K562 (cell line): ENCODE results near the gene KCNB1. TPM values are rescaled to one million over a fixed set of nuclear protein-coding genes. Genes with fewer than 3 reads are reported as not detected.

ENCODE experiments used
- CREM ChIP-seq: IDR thresholded peaks from 2 replicates; pipeline ENCODE4 v1.6.1; 2014; ENCODE audit warnings: antibody characterized with exemption, low read depth
- CTCFL ChIP-seq: IDR thresholded peaks from 2 replicates; pipeline ENCODE4 v1.6.1; 2011; ENCODE audit warnings: borderline replicate concordance, low read depth, mild to moderate bottlenecking, moderate library complexity, low read length; ENCODE audit not compliant: insufficient read depth, poor library complexity, severe bottlenecking
- E2F1 ChIP-seq: sonication (generic); formaldehyde crosslinking; IDR thresholded peaks from 2 replicates; pipeline ENCODE4 v1.8.1; 2023; ENCODE audit warnings: mild to moderate bottlenecking, missing genetic modification reagents, moderate library complexity
- HDGF ChIP-seq: fragments of 450-650 bp; IDR thresholded peaks from 2 replicates; pipeline ENCODE4 v1.6.1; 2016
- MAZ ChIP-seq, 2 experiments: fragments of 450-650 bp in 1 of 2; sonication (generic) in 1 of 2; formaldehyde crosslinking; IDR thresholded peaks in 1 of 2; conservative IDR thresholded peaks in 1 of 2; 2 replicates each; pipeline versions ENCODE4 v1.4.0 to v1.5.0; 2020; ENCODE audit warnings: mild to moderate bottlenecking in 1 of 2, missing genetic modification reagents in 1 of 2
- PHB2 ChIP-seq: fragments of 450-650 bp; IDR thresholded peaks from 2 replicates; pipeline ENCODE4 v1.6.1; 2017; ENCODE audit warnings: low read depth
- PPARD ChIP-seq: fragments of 250-450 bp; sonication (Bioruptor Pico); IDR thresholded peaks from 2 replicates; pipeline ENCODE4 v1.8.0; 2022; ENCODE audit warnings: inconsistent platforms, mild to moderate bottlenecking, moderate library complexity
- RBM14 ChIP-seq: fragments of 200-400 bp; formaldehyde crosslinking; IDR thresholded peaks from 2 replicates; pipeline ENCODE4 v1.6.1; 2018; ENCODE audit warnings: low read depth, mild to moderate bottlenecking, low read length, moderate library complexity, borderline replicate concordance; ENCODE audit not compliant: insufficient read depth
- SPI1 ChIP-seq: IDR thresholded peaks from 2 replicates; pipeline ENCODE4 v1.6.1; 2011; ENCODE audit warnings: low read depth, low read length, control low read depth, borderline replicate concordance
- TFE3 ChIP-seq: fragments of 450-650 bp; formaldehyde crosslinking; IDR thresholded peaks from 2 replicates; pipeline ENCODE4 v1.4.0; 2020; ENCODE audit warnings: mild to moderate bottlenecking, mixed read lengths
- THAP12 ChIP-seq: fragments of 250-450 bp; sonication (Bioruptor Pico); IDR thresholded peaks from 2 replicates; pipeline ENCODE4 v1.9.0; 2021; ENCODE audit warnings: mild to moderate bottlenecking, inconsistent platforms
- YY1 ChIP-seq, 3 experiments: IDR thresholded peaks; 2 replicates each; pipeline ENCODE4 v1.6.1; 2011; ENCODE audit warnings: low read length in 2 of 3, mild to moderate bottlenecking in 2 of 3, moderate library complexity in 2 of 3, borderline replicate concordance in 1 of 3, control low read depth in 1 of 3, low read depth in 1 of 3; ENCODE audit not compliant: insufficient read depth in 3 of 3, insufficient replicate concordance in 2 of 3, control insufficient read depth in 1 of 3, insufficient read length in 1 of 3; ENCODE audit errors: extremely low read depth in 1 of 3
- ZFP1 ChIP-seq: fragments of 450-650 bp; formaldehyde crosslinking; IDR thresholded peaks from 2 replicates; pipeline ENCODE4 v1.4.0; 2020; ENCODE audit warnings: mild to moderate bottlenecking, mixed read lengths
- ZKSCAN8 ChIP-seq: fragments of 200-800 bp; sonication (Bioruptor generic); IDR thresholded peaks from 2 replicates; pipeline ENCODE4 v1.6.1; 2016; ENCODE audit warnings: missing genetic modification characterization, missing compliant biosample characterization
- polyA plus RNA-seq, 8 experiments: library from polyadenylated mRNA; depleted of rRNA in 4 of 8; stranded (reverse) in 5 of 8; unstranded in 3 of 8; fragments of >200 nt; fragmentation: Nextera tagmentation in 2 of 8; fragmentation: Illumina TruSeq in 1 of 8; extraction: Ambion mirVana in 2 of 8; extraction: Trizol in 1 of 8; gene quantifications; 2 replicates each; pipeline versions ENCODE4 v1.2.1 to v1.2.3, GENCODE V29; 2011 to 2014; ENCODE audit warnings: inconsistent platforms in 1 of 8, missing spikeins in 1 of 8
- total RNA-seq, 7 experiments: library from RNA; depleted of rRNA in 6 of 7; stranded (reverse); fragments of >200 nt in 6 of 7; fragmentation: Illumina TruSeq in 2 of 7; extraction: Trizol in 2 of 7; gene quantifications; 2 replicates each; pipeline versions ENCODE4 v1.2.1 to v1.2.3, GENCODE V29; 2011 to 2021; ENCODE audit warnings: low replicate concordance in 1 of 7
- TF ChIP-seq, protein P1 (sequence below): fragments of 200-400 bp; formaldehyde crosslinking; IDR thresholded peaks from 2 replicates; pipeline ENCODE4 v1.6.1; 2017; ENCODE audit warnings: mild to moderate bottlenecking, low read depth, low read length, moderate library complexity
- TF ChIP-seq, protein P2 (sequence below): fragments of 450-650 bp; formaldehyde crosslinking; IDR thresholded peaks from 2 replicates; pipeline ENCODE4 v1.4.0; 2022; ENCODE audit warnings: missing genetic modification characterization

KCNB1 gene
- total and polyA plus RNA-seq, 9 of the 15 experiments (the other 6 are each of a cell fraction or from before 2014, with no cell fraction given) = 0.01 to 0.06 TPM; not detected in 7

DNA sequence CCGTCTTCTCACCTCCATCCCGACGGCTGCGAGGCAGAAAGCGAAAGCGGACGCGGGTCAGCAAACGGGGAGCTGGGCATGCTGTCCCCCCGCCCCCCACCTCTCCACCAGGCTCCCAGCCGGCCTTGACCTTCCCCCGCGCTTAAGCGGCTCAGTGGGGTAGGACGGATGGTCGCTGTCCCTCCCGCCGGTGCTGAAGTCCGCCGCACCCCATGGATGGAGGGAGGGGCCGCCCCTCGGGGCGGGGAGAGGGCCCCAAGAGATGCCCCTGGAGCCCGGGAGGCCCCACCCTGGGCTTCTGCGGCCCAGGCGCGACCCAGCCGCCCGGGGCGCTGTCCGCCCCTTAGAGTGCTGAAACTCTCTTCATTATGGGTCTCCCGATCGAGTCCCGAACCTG is at the start of gene KCNB1 (continued):
- no peak for TF ChIP-seq THAP12
- TF ChIP-seq ZKSCAN8 (CRISPR knock-in tag) = no peak
- TF ChIP-seq CREM = peak; percentile 16; the same call in 1 of the 2 replicates
- no peak for TF ChIP-seq E2F1
- no peak for TF ChIP-seq CTCFL
- TF ChIP-seq, protein P1, sequence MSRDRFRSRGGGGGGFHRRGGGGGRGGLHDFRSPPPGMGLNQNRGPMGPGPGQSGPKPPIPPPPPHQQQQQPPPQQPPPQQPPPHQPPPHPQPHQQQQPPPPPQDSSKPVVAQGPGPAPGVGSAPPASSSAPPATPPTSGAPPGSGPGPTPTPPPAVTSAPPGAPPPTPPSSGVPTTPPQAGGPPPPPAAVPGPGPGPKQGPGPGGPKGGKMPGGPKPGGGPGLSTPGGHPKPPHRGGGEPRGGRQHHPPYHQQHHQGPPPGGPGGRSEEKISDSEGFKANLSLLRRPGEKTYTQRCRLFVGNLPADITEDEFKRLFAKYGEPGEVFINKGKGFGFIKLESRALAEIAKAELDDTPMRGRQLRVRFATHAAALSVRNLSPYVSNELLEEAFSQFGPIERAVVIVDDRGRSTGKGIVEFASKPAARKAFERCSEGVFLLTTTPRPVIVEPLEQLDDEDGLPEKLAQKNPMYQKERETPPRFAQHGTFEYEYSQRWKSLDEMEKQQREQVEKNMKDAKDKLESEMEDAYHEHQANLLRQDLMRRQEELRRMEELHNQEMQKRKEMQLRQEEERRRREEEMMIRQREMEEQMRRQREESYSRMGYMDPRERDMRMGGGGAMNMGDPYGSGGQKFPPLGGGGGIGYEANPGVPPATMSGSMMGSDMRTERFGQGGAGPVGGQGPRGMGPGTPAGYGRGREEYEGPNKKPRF = no peak
- no peak for TF ChIP-seq HDGF
- no peak for TF ChIP-seq YY1 (IDR thresholded peaks at IDR 0.05; ENCODE audit: borderline replicate concordance in 1 of 3, control insufficient read depth in 1 of 3, extremely low read depth in 1 of 3, insufficient read depth in 3 of 3, insufficient read length in 1 of 3, insufficient replicate concordance in 2 of 3, low read depth in 1 of 3, low read length in 2 of 3)
- peak in 1 of 2 experiments; percentile 67; a peak in 2 of 4 replicates for TF ChIP-seq MAZ (CRISPR knock-in tag; conservative IDR thresholded peaks at IDR 0.05 in 1 of 2, IDR thresholded peaks at IDR 0.05 in 1 of 2)
- TF ChIP-seq SPI1 = no peak
- TF ChIP-seq, protein P2, sequence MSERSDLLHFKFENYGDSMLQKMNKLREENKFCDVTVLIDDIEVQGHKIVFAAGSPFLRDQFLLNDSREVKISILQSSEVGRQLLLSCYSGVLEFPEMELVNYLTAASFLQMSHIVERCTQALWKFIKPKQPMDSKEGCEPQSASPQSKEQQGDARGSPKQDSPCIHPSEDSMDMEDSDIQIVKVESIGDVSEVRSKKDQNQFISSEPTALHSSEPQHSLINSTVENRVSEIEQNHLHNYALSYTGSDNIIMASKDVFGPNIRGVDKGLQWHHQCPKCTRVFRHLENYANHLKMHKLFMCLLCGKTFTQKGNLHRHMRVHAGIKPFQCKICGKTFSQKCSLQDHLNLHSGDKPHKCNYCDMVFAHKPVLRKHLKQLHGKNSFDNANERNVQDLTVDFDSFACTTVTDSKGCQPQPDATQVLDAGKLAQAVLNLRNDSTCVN (CRISPR knock-in tag) = no peak
- TF ChIP-seq RBM14 = no peak
- TF ChIP-seq ZFP1 = no peak
- TF ChIP-seq PPARD (CRISPR knock-in tag) = no peak
- no peak for TF ChIP-seq PHB2
- no peak for TF ChIP-seq TFE3 (CRISPR knock-in tag)
